Activated CD4-positive, CD25-positive, alpha-beta regulatory T cell (primary cell): ENCODE measurements around the gene CCBE1.
"Not testable (repeated sequence)": the region's sequence is repeated elsewhere in the genome, so short reads cannot be mapped to it uniquely, and the experiment has no call there.

Experiments
- DNase-seq, 4 experiments: peaks; one replicate each; lab custom pipeline; 2025; lab: John Stamatoyannopoulos, UW

Gene CCBE1

DNA sequence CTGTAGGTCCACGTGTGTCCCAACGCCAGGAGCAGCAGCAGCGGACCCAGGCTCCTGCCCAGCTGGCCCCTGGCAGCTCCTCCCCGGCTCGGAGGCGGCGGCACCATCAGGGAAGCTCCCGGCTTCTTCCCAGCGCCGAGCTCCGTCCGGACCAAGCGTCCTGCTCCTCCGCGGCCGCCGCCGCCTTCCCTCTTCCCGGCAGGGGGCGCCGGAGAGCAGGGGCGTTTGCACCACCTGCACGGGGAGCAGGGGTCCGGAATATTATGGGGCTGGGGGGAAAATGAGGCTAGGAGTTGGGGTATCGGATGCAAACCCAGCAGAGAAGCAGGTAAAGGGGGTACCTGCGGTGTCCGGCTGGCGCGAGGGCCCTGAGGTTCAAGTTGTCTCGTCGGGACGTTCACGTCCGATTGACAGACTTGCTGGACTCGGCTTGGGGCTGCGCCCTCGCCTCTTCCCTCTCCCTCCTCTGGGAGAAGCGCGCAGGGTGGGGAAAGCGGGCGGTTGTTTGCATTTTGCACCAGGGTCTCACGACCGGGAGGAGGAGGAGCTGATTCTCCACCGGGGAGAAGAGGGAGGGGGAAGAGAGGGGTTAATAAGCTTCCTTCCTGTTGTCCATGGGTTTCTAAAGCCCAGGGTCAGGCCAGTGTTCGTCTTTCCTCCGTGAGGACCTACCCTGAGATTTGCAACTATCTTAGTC, at the start of gene CCBE1:
TSS of gene CCBE1 (minus strand) at position 188 of the 697 bp plus-strand sequence.
- DNase-seq: peak in 2 of 4 experiments; percentile 2 to 6

DNA sequence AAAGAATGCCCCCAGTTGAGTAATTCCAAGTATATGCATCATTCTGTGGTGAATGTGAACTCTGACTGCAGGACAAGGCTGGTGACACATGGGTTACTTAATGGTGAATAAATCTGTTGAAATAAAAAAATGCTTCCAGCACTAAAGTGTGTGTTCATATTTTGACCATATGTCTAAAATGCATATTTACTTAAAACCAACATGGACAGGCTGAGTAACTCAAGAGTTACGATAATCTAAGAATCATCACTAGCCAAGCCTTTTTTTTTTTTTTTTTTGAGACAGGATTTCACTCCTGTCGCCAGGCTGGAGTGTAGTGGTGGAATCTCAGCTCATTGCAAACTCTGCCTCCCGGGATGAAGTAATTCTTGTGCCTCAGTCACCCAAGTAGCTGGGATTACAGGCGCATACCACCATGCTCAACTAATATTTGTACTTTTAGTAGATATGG, 47.1 kb upstream of the CCBE1 start:
- DNase-seq: no peak

DNA sequence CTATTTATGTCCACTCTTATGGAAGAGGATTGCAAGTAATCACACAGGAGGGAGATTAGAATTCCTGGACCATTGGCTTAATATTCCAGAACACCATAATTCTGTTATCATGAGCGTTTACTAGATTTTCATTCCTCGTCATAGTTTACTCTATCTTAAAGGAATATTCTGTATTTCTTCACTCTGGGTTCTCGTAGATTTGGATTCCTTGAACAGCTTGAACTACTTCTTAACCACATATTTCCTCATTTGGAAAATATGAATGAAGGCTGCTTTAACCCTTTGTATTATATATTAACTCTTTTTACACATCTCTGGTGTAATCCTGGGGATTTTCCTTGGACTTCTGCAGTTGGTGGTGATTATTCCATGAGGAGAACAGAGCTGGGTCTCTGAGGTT, 46.3 kb upstream of the CCBE1 start:
- DNase-seq: no peak

DNA sequence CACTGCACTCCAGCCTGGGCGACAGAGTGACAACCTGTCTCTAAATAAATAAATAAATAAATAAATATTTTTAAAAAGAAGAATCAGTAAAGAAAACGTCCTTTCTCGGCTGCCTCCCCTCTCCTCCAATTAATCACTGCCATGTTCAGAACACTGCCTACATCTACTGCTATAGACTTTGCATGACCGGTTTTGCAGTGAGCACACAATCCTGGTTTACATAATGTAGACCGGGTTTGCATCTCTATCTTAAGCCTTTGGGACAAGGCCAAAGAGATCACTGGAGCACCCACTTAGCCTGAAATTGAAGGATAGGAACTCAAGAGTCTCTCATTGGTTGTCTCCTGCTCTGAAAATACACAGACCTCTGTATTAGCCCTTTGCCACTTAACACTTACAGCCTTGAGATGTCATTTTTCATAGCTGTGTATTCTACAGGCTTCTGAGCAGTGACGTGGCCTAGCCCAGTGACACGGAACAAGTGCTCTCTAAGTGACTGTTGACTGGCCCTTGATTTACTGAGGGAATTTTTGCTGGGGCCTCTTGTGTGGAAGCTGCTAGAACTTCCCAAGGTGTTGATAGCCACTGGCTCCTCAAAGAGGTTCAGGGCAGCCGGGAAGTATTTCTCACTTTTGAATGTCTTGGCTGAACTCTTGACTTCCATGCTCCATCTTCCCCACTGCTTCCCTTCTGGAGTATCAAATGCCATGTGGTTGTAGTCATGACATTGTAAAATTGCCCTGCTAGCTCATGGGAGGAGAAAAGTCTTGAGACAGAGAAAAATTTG, 45.3 kb upstream of the CCBE1 start:
- DNase-seq: no peak

DNA sequence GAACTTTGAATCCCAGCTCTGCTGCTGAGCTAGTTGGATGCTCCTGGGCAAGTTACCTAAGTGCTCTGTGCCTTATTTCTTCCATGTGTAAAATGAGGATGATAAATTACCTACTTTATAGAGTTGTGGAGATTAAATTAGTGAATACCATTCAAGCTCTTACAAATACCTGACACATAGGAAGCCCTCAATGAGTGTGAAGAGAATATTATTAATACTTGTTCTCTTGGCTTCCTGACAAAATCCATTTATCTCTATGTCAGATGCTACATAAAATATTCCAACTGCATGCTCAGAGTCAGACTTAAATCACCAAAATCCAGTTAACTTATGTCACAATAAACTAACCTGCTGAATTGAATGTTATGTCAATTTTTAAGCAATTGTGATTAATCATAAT, 42.9 kb upstream of the CCBE1 start:
- DNase-seq: no peak

DNA sequence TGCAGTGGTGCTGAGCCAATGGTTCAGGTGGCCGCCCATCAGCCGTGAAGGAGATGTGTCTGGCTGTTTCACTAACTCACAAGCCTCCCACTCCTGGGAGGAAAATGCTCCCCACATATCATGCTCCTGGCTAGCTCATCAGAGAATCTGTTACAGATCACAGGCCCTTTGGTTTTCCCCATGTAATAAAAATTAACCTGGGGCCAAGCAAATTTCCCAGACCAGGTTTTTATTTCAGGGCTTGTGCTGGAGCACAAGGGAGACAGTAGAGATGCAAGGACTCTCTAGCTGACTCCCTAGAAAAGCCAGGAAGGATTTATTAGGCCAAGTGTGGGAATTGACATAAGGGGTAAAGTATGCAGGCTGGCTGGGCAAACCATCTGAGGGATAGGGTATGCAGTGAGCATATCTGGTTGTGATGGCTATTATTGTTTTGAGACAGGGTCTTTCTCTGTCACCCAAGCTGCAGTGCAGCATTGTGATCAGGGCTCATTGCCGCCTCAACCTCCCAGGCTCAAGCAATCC, 40.6 kb upstream of the CCBE1 start:
- no peak for DNase-seq

DNA sequence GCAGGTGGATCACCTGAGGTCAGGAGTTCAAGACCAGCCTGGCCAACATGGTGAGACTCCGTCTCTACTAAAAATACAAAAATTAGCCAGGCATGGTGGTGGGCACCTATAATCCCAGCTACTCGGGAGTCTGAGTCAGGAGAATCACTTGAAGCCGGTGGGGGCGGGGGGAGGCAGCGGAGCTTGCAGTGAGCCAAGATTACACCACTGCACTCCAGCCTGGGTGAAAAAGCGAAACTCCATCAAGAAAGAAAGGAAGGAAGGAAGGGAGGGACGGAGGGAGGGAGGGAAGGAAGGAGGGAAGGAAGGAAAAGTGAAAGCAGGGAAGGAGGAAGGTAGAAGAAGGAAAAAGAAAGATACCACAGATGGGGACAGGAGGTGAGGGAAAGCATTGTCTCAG, 40.1 kb upstream of the CCBE1 start:
- not testable (repeated sequence) for DNase-seq

DNA sequence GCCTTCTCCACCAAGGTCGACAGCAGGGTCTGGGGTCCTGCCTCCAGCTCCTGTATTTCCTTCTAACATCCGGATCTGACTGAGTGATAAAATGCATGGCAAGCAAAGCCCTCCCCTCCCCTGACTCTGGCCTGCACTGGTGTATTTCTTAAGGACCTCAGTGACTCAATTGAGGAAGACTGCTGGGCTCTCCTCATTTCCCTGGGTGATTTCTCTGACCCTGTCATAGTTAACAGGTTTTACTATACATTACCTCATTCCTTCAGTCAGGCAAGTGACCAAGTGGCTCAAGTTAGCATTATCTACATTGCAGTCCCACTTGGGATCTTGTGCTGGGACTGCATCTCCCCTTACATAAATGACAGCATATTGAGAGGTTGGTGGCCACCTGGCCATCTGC, 38.8 kb upstream of the CCBE1 start:
- DNase-seq: no peak

DNA sequence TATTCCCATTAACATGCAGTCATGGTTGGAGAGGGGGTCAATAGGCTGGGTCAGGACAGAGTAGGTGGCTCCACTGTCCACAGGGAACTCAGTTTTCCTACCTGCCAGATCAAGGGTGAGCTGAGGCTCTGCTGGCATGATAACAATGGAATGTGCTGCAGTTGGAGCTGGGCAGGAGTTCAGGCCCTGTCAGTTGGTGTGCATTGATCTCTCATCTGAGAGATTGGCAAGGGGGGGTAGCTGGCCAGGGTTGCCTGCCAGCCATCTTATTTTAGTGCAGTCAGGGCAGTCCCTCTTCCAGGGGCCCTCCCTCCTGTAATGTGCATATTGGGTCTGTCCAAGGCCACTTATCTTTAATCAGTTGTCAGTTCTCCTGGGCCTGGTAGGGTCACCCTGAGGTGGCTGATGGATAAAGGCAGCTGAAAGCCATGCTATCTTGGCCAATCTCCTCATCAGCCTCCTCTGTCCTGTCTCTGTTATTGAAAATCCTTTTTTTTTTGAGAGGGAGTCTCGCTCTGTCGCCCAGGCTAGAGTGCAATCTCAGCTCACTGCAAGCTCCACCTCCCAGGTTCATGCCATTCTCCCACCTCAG, 38.1 kb upstream of the CCBE1 start:
- no peak for DNase-seq

DNA sequence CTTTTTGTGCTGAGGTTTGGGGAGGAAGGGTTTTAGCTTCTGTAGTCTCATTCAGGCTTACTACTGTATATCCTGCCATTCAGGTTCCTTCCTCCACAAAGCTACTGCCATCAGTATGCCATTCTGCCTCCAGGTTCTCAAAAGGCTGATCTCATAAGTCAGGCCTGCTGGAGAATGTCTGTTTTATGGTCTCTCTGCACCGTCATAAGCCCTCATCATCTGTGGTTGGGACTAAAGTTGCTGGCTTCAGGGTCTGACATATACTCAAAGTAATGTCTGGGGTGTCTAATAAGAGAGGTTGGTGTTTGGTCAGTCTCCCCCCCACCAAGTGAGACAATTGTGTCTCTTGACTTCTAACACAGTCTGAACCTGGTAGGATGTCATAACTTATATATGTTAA, 36.2 kb upstream of the CCBE1 start:
- DNase-seq: no peak

DNA sequence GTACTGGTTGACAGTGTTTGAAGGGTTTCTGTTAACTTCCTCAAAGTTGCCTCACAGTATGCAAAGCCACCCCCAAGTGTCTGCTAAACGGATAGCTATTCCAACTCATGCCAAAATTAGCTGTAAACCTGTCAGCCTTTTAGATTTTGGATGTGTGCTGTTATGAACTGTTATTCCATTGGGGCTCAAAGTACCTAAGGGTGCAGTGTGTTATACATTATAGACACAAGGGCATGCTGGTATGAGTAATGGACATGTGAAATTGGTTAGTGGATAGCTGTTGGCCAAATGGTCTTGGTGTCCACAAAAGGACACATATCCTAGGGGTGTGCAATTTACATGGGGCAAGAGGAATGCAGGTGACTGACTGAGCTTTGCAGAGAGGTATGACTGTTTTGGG, 33.7 kb upstream of the CCBE1 start:
- no peak for DNase-seq

DNA sequence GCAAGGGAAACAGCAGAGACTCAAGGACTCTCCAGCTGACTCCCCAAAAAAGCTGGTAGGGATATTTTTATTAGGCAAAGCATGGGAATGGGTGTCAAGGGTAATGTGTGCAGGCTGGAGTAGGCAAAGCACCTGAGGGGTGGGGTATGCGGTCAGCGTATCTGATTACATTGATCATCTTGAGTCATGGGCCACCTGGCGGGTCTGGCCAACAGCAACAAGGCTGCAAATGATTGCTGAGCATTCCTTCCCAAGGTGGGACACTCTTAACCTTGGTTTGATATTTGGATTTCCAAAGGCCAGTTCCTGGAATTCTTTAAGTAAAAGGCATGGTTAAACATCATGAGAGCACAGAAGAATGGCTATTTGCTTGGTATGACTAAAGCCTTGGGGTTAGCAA, 32.6 kb upstream of the CCBE1 start:
- DNase-seq: no peak

DNA sequence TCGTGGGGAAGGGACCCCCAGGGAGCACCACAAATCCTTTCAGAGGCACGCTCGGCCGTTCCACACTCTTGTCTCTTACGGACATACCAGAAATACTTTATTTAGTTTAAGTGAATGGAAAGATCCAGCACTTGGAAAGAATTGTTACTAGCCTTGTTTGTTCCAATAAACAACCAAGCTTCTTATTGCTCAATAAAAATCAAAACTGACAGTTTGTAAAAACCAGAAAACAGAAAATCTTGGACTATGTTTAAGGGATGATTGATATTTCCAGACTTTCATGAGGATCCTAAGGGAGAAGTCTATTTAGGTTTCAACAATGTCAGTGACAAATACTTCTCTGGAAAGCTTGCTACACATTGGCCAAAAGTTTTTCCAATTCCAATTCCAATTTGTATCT, 31.6 kb upstream of the CCBE1 start:
- DNase-seq: no peak

DNA sequence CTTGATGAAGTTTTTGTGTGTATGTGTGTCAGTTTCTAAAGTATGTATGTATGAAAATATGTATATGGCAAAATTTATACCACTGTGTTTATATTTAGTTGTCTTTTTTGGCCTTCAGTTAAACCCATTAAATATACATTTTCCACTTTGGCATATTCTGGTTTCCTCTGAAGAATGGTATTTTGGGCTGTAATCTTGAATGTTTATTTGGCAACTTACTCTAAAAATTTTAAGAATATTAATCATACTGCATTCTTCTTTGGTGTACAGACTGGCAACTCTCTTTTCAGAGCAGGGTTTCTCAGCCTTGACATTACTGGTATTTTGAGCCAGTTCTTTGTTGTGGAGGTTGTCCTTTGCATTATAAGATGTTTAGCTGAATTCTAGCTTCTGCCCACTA, 27.9 kb upstream of the CCBE1 start:
- DNase-seq: no peak

DNA sequence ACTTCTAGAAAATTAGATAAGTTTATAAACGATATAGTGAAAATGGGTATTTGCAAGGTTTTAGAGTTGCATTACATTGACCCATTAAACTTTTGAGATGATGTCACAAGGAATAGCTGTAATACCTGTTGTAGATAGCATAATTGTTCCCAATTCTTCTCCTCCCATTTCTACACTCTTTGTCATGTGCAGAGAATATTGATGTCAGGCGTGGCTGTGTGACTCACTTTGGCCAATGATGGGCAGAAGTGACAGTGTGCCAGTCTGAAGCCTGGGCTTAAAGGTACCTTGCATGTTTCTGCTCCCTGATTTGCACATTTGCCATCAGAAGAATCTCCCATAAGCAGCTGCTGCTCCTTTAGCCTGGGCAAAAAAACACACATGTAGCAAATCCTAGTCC, 26.9 kb upstream of the CCBE1 start:
- no peak for DNase-seq

DNA sequence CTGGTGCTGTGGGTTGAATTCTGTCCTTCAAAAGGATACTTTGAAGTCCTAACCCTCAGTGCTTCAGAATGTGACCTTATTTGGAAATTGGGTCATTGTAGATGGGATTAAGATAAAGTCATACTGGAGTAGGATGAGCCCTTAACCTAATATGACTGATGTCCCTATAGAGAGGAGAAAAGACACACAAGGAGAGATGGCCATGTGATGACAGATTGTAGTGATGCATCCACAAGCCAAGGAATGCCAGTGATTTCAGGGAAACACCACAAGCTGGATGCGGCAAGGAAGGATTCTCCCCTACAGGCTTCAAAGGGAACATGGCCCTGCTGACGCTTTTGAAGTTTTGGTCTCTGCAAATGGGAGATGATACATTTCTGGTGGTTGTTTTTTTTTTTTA, 24.7 kb upstream of the CCBE1 start:
- no peak for DNase-seq

DNA sequence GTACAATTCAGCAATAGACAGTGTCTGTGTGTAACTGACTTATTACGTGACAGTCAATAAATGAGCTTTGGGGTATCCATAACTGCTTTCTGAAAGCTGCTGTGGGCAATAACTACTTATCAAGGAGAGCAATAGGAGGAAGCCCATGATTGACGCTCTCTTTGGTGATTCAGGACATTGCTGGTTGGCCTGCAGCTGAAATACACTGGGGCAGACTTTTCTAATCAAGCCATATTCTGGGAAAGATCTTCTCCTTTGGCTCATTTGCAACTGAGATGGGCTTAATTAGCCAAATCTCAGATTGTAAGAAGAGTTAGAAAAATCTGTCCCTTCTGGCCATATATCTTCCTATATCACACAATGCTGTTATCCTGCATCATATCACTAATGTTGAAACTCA, 24.0 kb upstream of the CCBE1 start:
- DNase-seq: no peak

DNA sequence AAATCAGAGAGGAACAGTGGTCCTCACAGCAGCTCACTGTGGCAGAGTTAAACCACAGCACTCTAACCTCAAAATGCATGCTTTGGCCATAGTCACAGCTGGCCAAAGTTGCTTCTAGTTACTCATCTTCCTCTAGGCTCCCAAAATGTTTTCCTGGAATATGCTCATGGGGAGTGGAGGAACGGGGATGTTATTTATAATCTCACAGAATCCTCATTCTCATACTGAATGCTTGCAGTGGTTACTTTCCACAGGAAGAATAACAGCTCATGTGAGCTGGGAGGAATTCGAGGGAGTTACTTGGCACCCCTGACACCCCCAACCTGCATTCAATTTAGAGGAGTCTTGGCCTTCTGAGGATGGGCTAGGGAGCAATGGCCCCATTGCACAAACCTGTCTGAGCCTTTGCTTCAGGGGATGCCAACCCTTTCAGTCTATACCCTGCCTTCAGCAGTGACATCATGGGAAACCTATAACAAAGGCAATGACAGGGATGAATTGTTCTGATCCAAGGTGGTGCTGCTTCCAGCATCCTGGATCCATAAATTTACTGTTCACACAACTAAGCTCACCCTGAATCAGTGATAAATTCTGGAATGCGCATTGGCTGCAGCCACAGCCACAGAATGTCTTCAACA, 22.4 kb upstream of the CCBE1 start:
- DNase-seq: no peak

DNA sequence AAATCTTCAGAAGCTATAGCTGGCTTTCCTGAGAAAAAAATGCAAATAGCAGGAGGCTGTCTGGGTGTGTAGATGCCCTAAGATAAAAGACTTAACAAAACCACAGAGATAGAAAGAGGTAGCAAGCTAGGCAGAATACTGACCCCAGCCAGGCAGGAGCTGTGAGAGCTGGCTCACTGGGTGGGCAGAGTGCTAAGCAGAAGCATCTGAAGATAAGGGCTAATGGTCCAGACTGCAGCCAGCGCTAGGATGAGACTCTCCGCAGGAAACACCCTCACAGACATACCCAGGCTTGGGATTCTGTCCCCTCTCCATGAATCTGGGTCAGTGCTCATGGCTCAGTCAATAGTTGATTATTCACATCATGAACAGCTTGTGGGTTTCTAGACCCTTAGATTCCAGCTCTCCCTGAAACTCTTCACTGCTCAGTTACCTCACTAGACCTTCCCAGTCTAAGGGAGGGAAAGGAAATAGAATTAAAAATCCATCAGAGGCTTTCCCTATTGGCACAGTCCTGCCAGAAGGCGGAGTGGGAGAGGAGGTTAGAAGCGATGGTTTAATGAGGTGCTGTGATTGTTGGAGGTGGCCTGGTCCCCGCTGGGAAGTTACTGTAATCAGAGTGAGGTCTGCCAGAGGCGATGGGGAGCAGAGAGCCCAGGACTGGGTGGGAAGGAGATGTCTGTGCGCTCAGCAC, 21.4 kb upstream of the CCBE1 start:
- DNase-seq: no peak

DNA sequence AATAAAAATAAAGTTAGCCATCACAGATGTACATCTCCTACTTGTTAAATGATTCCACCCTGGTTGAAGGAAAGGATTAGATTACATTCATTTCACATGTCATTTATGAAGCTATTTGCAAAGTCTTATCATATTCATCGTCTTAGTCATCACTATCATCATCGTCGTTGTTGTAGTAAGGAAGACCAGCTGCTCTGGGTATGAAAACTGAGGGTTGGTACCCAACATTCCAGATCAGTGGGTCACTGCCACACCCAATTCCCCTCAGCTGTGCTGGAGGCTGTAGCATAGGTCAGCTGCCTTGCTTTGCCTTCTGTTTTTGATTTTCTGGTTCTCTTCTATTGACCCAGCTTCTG, 20.9 kb upstream of the CCBE1 start:
- no peak for DNase-seq

DNA sequence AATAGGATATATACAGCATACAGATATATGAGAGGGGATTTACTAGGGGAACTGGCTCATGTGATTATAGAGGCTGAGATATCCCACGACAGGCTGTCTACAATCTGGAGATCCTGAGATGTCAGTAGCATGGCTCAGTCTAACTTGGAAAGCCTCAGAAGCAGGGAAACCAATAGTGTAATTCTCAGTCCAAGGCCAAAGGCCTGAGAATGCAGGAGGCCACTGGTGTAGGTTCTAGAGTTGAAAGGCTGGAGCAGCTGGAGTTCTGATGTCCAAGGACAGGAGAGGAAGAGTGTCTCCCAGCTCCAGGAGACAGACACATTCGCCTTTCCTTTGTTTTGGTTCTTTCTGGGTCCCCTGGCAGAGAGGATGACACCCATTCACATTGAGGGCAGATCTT, 20.1 kb upstream of the CCBE1 start:
- no peak for DNase-seq

DNA sequence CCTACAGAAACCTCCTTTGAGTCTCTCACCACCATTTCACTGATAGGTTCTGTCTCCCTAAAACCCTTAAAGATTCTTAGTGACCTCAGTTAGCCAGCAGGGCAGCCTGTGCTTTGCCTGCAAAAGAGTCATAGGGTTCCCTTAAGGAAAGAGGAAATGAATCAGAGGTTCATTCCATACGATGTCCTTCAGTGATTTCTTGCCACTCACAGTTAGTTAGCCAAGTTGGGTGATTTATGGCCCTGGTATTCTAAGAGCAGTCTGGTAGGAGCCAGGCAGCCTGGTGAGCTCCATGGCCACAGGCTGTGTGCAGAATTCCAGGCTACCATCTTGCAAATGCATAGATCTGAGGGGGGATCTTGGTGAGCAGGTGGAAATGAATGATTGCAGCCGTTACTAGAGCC, 18.7 kb upstream of the CCBE1 start:
- DNase-seq: no peak
